HFFc6 (cell line): Measurements from ENCODE around the gene BAX. TPM values are rescaled to one million over a fixed set of nuclear protein-coding genes. Genes with fewer than 3 reads are reported as not detected.

Experiments
- DNase-seq: peaks from one replicate; pipeline ENCODE4 v3.0.0-alpha.2; 2018
- H3K27ac Mint-ChIP-seq: 2 replicates; pipeline ENCODE4 v1.8.0; 2020; ENCODE audit warnings: mild to moderate bottlenecking, mixed read lengths
- H3K27me3 Mint-ChIP-seq: 2 replicates; pipeline ENCODE4 v1.8.0; 2021; ENCODE audit warnings: mild to moderate bottlenecking, moderate library complexity, mixed read lengths; ENCODE audit not compliant: insufficient read depth
- H3K36me3 Mint-ChIP-seq: 2 replicates; pipeline ENCODE4 v1.8.0; 2021; ENCODE audit warnings: low read depth, mixed read lengths
- H3K4me1 Mint-ChIP-seq: 2 replicates; pipeline ENCODE4 v1.8.0; 2020; ENCODE audit warnings: low read depth, mixed read lengths
- H3K4me3 Mint-ChIP-seq: 2 replicates; pipeline ENCODE4 v1.8.0; 2020; ENCODE audit warnings: mild to moderate bottlenecking, moderate library complexity, mixed read lengths
- H3K9me3 Mint-ChIP-seq: 2 replicates; pipeline ENCODE4 v1.8.0; 2020; ENCODE audit warnings: mild to moderate bottlenecking, mixed read lengths
- CTCF ChIP-seq: fragments of 200-600 bp; sonication (generic); IDR thresholded peaks from 2 replicates; pipeline ENCODE4 v1.5.0; 2021; ENCODE audit warnings: antibody characterized with exemption, mild to moderate bottlenecking
- total RNA-seq, 6 experiments: library from RNA; stranded (reverse); fragmentation: NEBNext Ultra II Directional; extraction: Animal tissue kit (Norgen Biotek cat#: 25700); gene quantifications; 2 replicates in 1 of 6; 3 replicates in 5 of 6; pipeline ENCODE4 v1.2.3, GENCODE V29; 2021

The BAX gene
- total RNA-seq, 6 experiments from 2014 or later = 223 to 260 (median 244) TPM

- H3K36me3 Mint-ChIP-seq = peaks cover 38% of the 10 kb centered on the region
- H3K27ac Mint-ChIP-seq = peak overlapping the region; percentile 99
- no peak for TF ChIP-seq CTCF
- peaks cover 53% of the 10 kb centered on the region for H3K4me1 Mint-ChIP-seq
- H3K27me3 Mint-ChIP-seq = peaks cover 40% of the 10 kb centered on the region
- no peak overlapping the region; the same call in 1 of the 2 replicates for H3K4me3 Mint-ChIP-seq
- H3K9me3 Mint-ChIP-seq = peaks cover 14% of the 10 kb centered on the region
- DNase-seq = no peak
Measured at GRCh38 chr19:48961673-48962028, 7.0 kb downstream of the BAX start.

GRCh38 chr19:48962029-48962848 is 7.6 kb downstream of the BAX start:
- Mint-ChIP-seq H3K27ac (peak overlapping the region; percentile 99), H3K4me3 (no peak overlapping the region), H3K36me3 (peaks cover 38% of the 10 kb centered on the region), H3K4me1 (peaks cover 53% of the 10 kb centered on the region), H3K9me3 (peaks cover 14% of the 10 kb centered on the region), H3K27me3 (peaks cover 45% of the 10 kb centered on the region)
- TF ChIP-seq CTCF = no peak
- no peak for DNase-seq

- Mint-ChIP-seq H3K9me3 (peaks cover 14% of the 10 kb centered on the region), H3K4me1 (peaks cover 58% of the 10 kb centered on the region), H3K4me3 (peak overlapping the region; percentile 100; the same call in 1 of the 2 replicates), H3K36me3 (peaks cover 43% of the 10 kb centered on the region), H3K27me3 (peaks cover 47% of the 10 kb centered on the region), H3K27ac (peak overlapping the region; percentile 99)
- DNase-seq = no peak
- no peak for TF ChIP-seq CTCF
Measured at GRCh38 chr19:48962849-48963165, 8.1 kb downstream of the BAX start.

- no peak for TF ChIP-seq CTCF
- Mint-ChIP-seq H3K9me3 (peaks cover 14% of the 10 kb centered on the region), H3K36me3 (peaks cover 47% of the 10 kb centered on the region), H3K27me3 (peaks cover 47% of the 10 kb centered on the region), H3K4me1 (peaks cover 63% of the 10 kb centered on the region), H3K4me3 (peak overlapping the region; percentile 100), H3K27ac (peak overlapping the region; percentile 99)
- peak; percentile 52 for DNase-seq
Measured at GRCh38 chr19:48963371-48964204, 8.9 kb downstream of the BAX start.

- peaks cover 47% of the 10 kb centered on the region for H3K36me3 Mint-ChIP-seq
- no peak for TF ChIP-seq CTCF
- H3K9me3 Mint-ChIP-seq = peaks cover 14% of the 10 kb centered on the region
- H3K27ac Mint-ChIP-seq = peak overlapping the region; percentile 99
- H3K4me3 Mint-ChIP-seq = peak overlapping the region; percentile 100
- DNase-seq = peak; percentile 46
- H3K4me1 Mint-ChIP-seq = peaks cover 63% of the 10 kb centered on the region
- H3K27me3 Mint-ChIP-seq = peaks cover 51% of the 10 kb centered on the region
Measured at GRCh38 chr19:48964205-48965039, 9.7 kb downstream of the BAX start.
